HG03575 (cell line): ENCODE data around the gene OGFOD3.
"Not testable (repeated sequence)": the region's sequence is repeated elsewhere in the genome, so short reads cannot be mapped to it uniquely, and the experiment has no call there.

Experiments
- ATAC-seq: cut with Tn5 transposase; IDR thresholded peaks from one replicate; pipeline ENCODE4 v1.9.1; 2021; ENCODE audit not compliant: unreplicated experiment, insufficient number of reproducible peaks, low FRiP score; ENCODE audit errors: extremely low read depth

Gene OGFOD3

DNA sequence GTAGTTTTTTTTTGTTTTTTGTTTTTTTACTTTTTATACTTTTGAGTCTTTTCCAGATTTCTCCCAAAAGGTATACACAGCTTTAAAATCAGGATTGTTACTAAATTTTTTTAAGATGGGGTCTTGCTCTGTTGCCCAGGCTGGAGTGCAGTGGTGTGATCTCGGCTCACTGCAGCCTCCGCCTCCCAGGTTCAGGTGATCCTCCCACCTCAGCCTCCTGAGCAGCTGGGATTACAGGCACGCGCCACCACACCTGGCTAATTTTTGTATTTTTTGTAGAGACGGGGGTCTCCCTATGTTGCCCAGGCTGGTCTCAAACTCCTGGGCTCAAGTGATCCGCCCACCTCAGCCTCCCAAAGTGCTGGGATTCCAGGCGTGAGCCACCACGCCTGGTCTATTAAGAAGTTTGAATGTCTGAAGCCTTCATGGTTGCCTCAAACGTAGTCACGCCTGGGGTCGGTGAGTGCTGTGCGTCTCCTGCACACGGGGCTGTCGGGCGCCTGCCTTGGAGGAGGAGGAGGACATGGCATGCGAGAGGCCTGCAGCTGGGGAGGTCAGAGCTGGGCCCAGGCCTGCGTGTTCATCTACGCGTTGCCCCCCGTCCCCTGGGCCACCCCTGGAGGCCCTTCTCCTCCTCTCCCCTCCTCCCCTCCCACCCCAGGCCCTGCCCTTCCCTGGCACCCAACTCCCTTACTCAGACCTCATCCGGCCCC lies 36.0 kb downstream of the OGFOD3 start:
- not testable (repeated sequence) for ATAC-seq

GRCh38 chr17:82381703-82382009 lies 36.7 kb downstream of the OGFOD3 start:
- ATAC-seq: not testable (repeated sequence)

DNA sequence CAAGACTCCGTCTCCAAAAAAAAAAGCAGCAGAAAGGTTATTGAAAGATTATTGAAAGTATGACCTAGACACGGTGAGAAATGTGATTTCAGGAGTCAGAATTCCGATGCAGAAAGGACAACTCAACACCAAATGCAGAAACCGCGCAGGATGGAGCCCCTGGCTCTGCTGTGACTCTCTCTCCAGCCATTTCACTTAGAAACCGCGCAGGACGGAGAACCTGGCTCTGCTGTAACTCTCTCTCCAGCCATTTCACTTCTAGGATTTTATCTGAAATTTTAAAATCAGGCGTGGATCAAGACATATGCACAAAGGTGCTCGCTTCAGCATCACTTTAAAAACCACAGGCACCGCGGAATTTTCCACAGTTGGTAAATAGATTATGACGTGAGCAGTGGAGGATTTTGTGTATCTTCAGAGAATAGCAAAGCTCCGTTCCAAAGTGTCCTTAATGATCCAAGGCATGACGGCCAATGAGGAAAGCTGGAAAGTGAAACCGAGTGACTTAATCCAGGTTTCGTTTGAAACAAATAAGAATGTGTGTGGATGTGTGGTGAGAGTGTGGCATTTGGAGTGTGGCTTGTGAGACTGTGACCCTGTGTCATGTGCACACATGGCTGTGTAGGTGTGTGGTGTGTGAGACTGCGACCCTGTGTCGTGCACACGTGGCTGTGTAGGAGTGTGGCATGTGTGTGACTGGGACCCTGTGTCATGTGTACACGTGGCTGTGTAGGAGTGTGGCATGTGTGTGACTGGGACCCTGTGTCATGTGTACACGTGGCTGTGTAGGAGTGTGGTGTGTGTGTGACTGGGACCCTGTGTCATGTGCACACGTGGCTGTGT lies 37.3 kb downstream of the OGFOD3 start:
- no peak for ATAC-seq

GRCh38 chr17:82378741-82379021 lies 39.7 kb downstream of the OGFOD3 start:
- ATAC-seq: no peak

DNA sequence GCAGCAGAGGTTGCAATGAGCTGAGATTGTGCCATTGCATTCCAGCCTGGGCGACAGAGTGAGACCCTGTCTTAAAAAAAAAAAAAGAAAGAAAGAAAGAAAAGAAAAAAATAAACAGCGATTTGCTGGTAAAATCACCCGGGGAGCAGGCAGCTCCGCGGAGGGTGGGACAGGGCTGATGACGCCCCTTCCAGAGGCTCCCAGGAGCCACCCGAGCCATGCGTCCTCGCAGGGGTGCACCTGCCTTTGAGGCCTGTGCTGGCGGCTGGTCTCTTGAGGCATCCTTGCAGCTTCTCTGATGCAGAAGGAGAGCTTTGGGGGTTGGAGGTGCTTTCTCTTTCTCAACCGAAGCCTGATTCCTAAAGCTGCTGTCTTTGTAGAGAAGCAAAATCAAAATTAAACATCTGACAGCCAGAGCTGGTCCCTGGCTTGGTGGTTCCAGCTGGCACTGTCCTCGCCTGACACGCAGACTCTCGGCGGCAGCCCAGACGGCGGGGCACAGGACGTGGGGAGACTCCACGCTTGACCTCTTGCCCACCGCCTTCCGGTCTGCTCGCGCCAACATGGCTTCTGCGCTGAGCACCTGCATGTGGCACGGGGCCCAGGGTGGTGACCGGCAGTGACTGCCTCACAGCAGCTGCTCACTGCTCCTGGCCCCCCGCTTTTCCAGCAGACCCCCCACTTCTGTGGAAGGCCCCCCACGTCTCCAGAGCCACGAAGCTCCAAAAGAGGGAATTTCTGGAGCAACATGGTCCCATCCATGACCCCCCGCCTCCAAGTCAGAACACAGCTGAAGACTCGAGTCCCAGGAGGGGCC lies 40.3 kb downstream of the OGFOD3 start:
- ATAC-seq: no peak

DNA sequence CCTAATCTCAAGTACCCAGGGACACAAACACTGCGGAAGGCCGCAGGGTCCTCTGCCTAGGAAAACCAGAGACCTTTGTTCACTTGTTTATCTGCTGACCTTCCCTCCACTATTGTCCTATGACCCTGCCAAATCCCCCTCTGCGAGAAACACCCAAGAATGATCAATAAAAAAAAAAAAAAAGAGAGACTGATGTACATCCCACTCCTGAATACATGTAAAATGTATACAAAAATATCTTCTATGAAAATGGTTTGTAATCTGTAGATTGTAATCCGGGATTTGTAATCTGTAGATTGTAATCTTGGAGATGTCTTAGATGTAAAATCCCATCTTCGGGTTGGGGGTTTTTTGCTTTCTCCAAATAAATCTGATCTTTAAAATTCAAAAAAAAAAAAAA lies 41.1 kb downstream of the OGFOD3 start:
- not testable (repeated sequence) for ATAC-seq

GRCh38 chr17:82376042-82376730 lies 42.2 kb downstream of the OGFOD3 start:
- ATAC-seq: no peak

DNA sequence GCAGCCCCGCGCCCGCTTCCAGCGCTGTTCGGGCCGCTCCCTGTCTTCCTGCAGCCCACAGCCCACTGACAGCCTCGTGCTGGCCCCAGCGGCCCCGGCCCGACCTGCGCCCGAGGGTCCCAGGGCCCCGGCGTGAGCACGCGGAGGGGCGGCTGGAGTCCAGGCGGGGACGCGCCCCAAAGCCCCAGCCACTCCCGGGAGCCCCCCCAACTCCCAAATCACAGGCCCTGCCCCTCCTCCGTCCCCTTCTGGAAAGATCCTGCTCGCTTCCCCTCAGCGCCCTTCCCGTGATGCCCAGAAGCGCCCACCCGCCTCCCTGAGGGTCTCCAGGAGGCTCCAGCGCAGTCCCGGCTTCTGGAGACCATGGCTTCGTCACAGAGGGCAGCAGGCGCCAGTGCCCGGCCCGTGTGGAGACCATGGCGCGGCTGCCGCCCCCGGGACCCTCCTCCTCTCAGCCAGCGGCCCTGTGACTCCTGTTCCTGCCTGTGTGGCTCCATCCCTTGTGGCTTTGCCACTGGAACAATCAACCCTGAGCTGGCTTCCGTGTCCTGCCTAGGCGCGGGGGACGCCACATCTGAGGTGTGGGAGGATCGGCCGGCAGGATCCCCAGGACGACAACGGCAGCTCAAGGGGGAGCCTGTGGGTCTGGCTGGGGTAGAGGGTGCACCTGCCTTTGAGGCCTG lies 42.9 kb downstream of the OGFOD3 start:
- ATAC-seq: no peak

- ATAC-seq: no peak
Observed at GRCh38 chr17:82374626-82375331, 43.6 kb downstream of the OGFOD3 start.

- no peak for ATAC-seq
Observed at GRCh38 chr17:82373731-82374625, 44.4 kb downstream of the OGFOD3 start.

DNA sequence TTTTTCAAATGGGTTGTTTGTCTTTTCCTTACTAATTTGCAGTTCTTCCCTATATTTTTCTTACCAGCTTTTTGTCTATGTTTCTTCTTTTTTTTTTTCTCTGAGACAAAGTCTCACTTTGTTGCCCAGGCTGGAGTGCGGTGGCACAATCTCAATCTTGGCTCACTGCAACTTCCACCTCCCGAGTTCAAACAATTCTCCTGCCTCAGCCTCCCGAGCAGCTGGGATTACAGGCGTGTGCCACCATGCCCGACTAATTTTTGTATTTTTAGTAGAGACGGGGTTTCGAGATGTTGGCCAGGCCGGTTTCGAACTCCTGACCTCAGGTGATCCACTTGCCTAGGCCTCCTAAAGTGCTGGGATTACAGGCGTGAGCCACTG lies 45.3 kb downstream of the OGFOD3 start:
- not testable (repeated sequence) for ATAC-seq

DNA sequence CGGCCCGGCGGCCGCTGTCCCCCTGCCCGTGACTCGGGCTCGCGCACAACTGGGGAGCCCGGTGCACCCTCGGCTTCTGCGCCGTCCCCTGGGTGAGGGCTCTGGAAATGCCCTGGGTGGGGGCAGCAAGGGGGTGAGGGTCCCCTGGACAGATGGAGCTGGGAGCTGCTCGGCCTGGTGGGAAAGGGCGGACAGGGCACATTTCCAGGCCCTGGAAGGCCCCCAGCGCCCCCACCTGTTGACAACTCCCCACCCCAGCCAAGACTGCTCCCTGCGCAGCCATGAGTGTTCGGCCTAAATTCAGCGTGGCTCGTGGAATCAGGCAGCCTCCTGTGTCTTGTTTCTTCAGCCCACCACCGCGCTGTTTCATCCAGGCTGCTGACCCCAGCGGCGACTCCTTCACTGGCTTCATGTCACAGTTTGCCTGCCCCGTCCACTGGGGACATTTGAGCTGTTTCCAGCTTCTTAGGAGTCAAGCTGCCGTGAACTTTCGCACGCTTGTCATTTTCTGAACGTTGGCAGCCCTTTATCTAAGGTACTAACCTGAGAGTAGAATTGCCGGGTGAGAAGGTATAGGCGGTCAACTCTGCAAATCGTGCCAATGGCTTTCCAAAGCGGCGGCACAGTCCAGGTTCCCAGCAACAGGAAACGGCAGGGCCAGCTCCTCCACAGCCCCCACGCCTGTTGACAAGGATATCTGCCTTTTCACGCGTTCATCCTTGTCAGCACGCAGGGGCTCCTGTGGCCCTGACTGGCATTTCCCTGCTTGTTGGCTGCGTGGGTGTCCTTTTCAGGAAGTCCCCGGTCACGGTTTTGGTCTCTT lies 45.9 kb downstream of the OGFOD3 start:
- no peak for ATAC-seq

DNA sequence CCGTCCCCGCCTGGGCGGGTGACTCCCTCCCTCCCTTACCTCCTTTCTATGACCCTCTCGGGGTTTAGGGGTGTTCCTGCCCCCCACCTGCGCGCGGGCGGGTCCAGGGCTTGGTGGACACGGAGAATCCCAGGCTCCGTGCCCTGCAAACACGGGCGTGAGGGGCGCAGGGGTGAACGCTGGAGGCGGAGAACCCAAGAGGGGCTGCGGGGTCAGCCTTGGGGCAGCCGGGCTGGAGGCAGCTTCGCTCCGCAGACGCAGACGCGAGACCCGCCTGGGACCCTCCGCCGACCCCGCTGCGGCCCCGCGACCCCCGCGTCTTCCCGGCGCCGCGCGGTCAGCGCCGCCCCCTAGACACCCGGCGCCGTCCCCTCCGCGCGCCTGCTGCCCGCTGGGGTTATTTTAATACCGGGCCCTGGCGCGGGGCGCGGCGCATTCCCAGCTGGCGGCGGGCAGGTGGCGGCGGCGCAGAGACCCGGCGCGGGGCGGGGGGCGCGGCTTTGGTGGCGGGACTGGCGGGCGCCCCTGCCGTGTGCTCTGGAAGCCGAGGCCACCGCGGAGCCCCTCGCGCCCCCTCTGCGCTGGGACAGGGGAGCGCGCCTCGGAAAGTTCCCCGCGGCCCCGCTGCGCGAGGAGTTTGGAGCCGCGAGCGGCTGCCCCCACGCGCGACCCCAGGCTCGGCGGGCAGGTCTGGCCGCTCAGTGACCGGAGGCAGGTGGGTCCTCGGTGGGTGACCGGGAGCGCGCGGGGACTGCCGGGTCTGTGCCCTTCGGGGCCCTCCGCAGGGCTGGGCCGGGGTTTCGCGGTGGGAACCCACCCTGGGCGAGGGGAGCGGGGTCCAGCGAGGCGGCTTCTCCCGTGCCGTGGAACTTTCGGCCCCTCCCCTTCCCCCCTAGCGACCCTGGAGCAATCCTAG lies 46.8 kb downstream of the OGFOD3 start, which contains the start of gene UTS2R:
TSS of gene UTS2R (plus strand) at position 433 of the 916 bp plus-strand sequence. CDS start 2,560 bp downstream, outside the sequence.
- ATAC-seq: no peak

- ATAC-seq: no peak
Observed at GRCh38 chr17:82370471-82371332, 47.7 kb downstream of the OGFOD3 start.

DNA sequence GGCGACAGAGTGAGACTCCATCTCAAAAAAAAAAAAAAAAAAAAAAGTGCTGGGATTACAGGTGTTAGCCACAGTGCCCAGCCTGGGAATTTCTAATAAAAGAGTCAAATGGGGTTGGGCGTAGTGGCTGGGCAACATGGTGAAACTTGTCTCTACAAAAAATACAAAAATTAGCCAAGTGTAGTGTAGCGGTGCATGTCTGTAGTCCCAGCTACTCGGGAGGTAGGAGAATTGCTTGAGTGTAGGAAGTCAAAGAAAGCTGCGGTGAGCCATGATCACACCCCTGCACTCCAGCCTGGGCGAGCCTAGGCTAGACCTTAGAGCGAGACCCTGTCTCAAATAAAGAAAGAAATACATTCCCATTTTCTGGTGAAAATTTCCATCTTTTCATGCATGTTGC lies 49.2 kb downstream of the OGFOD3 start:
- no peak for ATAC-seq
